Measurements from ENCODE around the gene EEF1AKMT2.
"Not testable (repeated sequence)": the region's sequence is repeated elsewhere in the genome, so short reads cannot be mapped to it uniquely, and the experiment has no call there.

EEF1AKMT2 gene

DNA sequence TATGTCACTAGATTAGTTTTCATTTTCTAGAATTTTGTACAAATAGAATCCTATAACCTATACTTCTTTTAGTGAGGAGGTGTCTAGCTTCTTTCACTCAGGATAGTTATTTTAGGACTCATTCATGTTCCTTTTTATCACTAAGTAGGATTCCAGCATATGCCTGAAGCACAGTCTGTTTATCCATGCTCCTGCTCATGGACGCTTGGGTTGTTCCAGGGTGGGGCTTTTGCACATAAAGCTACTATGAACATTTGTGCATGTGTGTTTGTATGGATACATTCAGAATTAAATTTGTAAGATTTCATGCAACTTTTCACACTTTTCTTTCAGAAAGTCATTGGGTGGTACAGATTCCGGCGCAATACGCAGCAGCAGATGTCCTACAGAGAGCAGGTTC, 34.6 kb upstream of the EEF1AKMT2 start:
- TF ChIP-seq, protein P1, sequence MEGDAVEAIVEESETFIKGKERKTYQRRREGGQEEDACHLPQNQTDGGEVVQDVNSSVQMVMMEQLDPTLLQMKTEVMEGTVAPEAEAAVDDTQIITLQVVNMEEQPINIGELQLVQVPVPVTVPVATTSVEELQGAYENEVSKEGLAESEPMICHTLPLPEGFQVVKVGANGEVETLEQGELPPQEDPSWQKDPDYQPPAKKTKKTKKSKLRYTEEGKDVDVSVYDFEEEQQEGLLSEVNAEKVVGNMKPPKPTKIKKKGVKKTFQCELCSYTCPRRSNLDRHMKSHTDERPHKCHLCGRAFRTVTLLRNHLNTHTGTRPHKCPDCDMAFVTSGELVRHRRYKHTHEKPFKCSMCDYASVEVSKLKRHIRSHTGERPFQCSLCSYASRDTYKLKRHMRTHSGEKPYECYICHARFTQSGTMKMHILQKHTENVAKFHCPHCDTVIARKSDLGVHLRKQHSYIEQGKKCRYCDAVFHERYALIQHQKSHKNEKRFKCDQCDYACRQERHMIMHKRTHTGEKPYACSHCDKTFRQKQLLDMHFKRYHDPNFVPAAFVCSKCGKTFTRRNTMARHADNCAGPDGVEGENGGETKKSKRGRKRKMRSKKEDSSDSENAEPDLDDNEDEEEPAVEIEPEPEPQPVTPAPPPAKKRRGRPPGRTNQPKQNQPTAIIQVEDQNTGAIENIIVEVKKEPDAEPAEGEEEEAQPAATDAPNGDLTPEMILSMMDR (IDR thresholded peaks at IDR 0.05; ENCODE audit: insufficient read depth, low read length, missing control alignments) = no peak
- DNase-seq (ENCODE audit: low read depth, low spot score) = no peak
- ChIA-PET CTCF (interaction anchor here (1.3 to 10.2 kb wide), 4 partner anchors 8 to 298 kb away, joined by 3 to 94 read pairs (median 8); no protein-coding TSS in a partner anchor), POLR2A (interaction anchor here (0.9 kb wide), 1 partner anchor 35 kb away, joined by 3 read pairs; the partner anchor contains the start of gene EEF1AKMT2)
- no peak overlapping the region for H3K4me3 ChIP-seq (ENCODE audit: low read depth, low read length)

DNA sequence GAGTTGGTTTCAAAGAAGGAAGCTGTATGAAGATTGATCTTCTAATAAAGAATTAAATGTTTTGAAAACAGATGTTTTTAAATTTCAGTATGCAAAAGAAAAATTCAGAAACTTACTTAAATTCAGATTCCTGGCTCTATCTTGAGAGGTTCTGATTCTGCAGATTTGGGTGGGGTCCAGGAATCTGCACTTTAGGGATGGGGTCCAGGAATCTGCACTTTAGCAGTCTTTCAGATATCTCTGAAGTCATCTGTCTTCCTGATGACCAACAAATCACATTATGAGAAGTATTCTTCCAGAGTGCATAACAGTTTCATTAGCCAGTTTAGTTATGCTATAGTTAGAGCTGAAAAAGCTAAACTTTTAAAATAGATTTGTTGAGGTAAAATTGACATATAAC, 34.0 kb upstream of the EEF1AKMT2 start:
- ChIA-PET CTCF (interaction anchor here (1.3 to 10.2 kb wide), 5 partner anchors 8 to 298 kb away, joined by 3 to 94 read pairs (median 7); no protein-coding TSS in a partner anchor), POLR2A (no interaction called here)
- no peak for DNase-seq (ENCODE audit: low read depth, low spot score)

DNA sequence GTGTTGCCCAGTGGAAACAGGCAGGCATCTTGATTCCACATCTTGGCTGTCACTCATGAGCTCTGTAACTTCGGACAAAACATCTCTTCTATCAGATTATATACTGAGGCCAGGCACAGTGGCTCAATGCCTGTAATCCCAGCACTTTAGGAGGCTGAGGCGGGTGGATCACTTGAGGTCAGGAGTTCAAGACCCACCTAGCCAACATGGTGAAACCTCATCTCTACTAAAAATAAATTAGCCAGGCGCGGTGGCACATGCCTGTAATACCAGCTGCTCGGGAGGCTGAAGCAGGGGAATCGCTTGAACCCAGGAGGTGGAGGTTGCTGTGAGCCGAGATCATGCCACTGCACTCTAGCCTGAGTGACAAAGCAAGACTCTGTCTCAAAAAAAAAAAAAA, 33.2 kb upstream of the EEF1AKMT2 start:
- H3K4me3 ChIP-seq (ENCODE audit: low read depth, low read length); POLR2A ChIA-PET; DNase-seq (ENCODE audit: low read depth, low spot score): not testable (repeated sequence)
- CTCF ChIA-PET = interaction anchor here (1.4 to 10.2 kb wide), 3 partner anchors 9 to 297 kb away, joined by 5 to 94 read pairs (median 7); no protein-coding TSS in a partner anchor

More for the DNA sequence above, 34.0 kb upstream of the EEF1AKMT2 start:
- TF ChIP-seq, protein P1 (IDR thresholded peaks at IDR 0.05; ENCODE audit: insufficient read depth, low read length, missing control alignments) = no peak
- no peak overlapping the region for H3K4me3 ChIP-seq (ENCODE audit: low read depth, low read length)

DNA sequence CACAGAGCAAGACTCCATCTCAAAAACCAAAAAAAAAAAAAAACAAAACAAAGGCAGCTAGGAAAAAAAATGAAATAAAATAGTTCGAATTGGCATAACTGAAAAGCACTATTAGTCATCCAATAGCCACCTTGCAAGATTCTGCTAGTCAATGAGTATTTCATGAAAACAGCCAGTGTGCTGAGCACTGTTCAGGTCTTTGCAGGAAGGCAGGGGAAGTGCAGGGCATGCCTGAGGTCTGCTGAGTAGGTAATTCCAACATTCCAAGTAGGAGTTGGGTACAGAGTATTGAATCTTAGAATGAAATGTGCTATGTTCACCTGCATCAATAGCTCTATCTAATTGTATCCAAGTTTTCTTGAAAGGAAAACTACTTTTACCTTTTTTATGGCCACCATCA, 32.8 kb upstream of the EEF1AKMT2 start:
- TF ChIP-seq, protein P1 (IDR thresholded peaks at IDR 0.05; ENCODE audit: insufficient read depth, low read length, missing control alignments) = no peak
- no peak for DNase-seq (ENCODE audit: low read depth, low spot score)
- POLR2A ChIA-PET = no interaction called here
- CTCF ChIA-PET = interaction anchor here (1.2 to 10.2 kb wide), 4 partner anchors 10 to 296 kb away, joined by 3 to 94 read pairs (median 6); no protein-coding TSS in a partner anchor
- no peak overlapping the region for H3K4me3 ChIP-seq (ENCODE audit: low read depth, low read length)

DNA sequence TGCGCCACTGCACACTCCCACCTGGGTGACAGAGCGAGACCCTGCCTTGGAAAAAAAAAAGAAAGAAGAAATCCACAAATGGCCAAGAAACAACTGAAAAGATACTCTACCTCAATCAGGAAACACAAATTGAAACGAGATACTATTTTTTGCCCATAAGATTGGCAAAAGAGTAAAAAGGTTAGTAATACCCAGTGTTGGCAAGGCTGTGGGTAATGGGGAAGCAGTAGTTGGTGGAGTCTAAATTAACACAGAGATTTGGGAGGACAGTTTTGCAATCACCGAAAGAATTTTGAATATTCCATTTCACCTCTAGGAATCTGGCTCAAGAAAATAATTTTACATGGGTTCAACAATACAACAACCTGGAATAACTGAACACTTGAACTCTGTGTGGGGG, 29.8 kb upstream of the EEF1AKMT2 start:
- TF ChIP-seq, protein P1 (IDR thresholded peaks at IDR 0.05; ENCODE audit: insufficient read depth, low read length, missing control alignments) = no peak

DNA sequence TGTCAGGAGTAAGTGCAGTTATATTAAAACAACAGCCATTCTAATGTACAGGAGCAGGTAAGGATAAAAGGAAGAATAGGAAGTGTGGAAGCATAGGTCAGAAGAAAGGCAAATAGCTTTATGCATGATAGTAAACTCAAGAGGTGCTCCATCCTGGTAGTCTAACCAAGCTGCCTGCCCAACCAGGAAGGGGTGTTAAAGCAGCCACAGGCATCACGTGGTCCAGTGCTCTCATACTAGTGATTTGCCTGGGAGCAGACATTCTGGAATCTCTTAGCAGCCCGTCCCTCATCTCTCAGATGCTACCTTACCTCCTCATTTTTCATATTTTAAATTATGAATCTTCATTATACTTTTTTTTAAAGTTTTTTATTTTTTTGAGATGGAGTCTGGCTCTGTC, 28.4 kb upstream of the EEF1AKMT2 start:
- H3K4me3 ChIP-seq (ENCODE audit: low read depth, low read length) = no peak overlapping the region
- DNase-seq (ENCODE audit: low read depth, low spot score) = no peak
- TF ChIP-seq, protein P1 (IDR thresholded peaks at IDR 0.05; ENCODE audit: insufficient read depth, low read length, missing control alignments) = no peak
- CTCF ChIA-PET = no interaction called here
- POLR2A ChIA-PET = no interaction called here

More for the DNA sequence above, 29.8 kb upstream of the EEF1AKMT2 start:
- DNase-seq (ENCODE audit: low read depth, low spot score) = no peak
- ChIA-PET CTCF (no interaction called here), POLR2A (no interaction called here)
- no peak overlapping the region for H3K4me3 ChIP-seq (ENCODE audit: low read depth, low read length)

DNA sequence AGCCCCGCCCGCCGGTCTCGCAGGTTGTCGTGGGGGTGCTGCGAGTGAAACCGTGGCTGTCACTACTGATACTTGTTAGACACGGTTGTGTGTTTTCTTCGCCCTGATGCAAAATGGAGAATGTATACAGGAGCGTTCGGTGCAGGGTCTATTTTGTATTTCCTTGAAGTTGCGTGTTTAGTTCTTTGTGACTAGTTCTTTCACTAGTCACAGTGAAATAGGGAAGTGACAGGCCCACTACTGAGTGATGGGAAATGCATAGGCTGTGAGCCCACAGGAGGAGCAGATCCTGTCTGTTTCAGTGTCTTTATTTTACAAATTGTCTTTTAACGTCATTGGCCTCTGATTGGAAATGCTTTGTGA, 10.6 kb upstream of the EEF1AKMT2 start:
- no peak for DNase-seq (ENCODE audit: low read depth, low spot score)
- peak overlapping the region; percentile 84 for H3K4me3 ChIP-seq (ENCODE audit: low read depth, low read length)
- ChIA-PET CTCF (no interaction called here), POLR2A (interaction anchor here (0.8 to 1.4 kb wide), 3 partner anchors 11 to 61 kb away, joined by 3 to 8 read pairs (median 4); partner anchors contain the start of gene EEF1AKMT2)
- TF ChIP-seq, protein P1 (IDR thresholded peaks at IDR 0.05; ENCODE audit: insufficient read depth, low read length, missing control alignments) = no peak

Data from AG04449 (cell line).